ENCODE measurements around the gene ZNF511.

- TF ChIP-seq SRF (IDR thresholded peaks at IDR 0.05; ENCODE audit: low read depth) (no peak), POLR2A (IDR thresholded peaks at IDR 0.05; ENCODE audit: borderline replicate concordance, extremely low read depth, insufficient read depth, insufficient read length) (no peak), CTCF (IDR thresholded peaks at IDR 0.05 in 2 of 3, conservative IDR thresholded peaks at IDR 0.05 in 1 of 3; ENCODE audit: borderline replicate concordance in 1 of 3, insufficient read depth in 1 of 3, low read depth in 2 of 3, low read length in 2 of 3) (no peak), POLR2AphosphoS5 (IDR thresholded peaks at IDR 0.05; ENCODE audit: low read depth, low read length) (no peak), CEBPB (IDR thresholded peaks at IDR 0.05; ENCODE audit: low read depth) (no peak), JUND (IDR thresholded peaks at IDR 0.05) (no peak), REST (IDR thresholded peaks at IDR 0.05; ENCODE audit: low read depth) (no peak), ZBTB33 (IDR thresholded peaks at IDR 0.05; ENCODE audit: extremely low read depth, insufficient replicate concordance, low read length) (no peak), MAX (IDR thresholded peaks at IDR 0.05) (no peak), EZH2 (IDR thresholded peaks at IDR 0.05) (no peak), SP1 (IDR thresholded peaks at IDR 0.05; ENCODE audit: low read depth) (no peak), TCF7L2 (IDR thresholded peaks at IDR 0.05; ENCODE audit: borderline replicate concordance, extremely low read depth, insufficient read depth, insufficient read length) (no peak)
These were observed 29.1 kb upstream of the ZNF511 start for GRCh38 chr10:133279326-133280226.

Measured in HCT116 (cell line).